Mammary epithelial cell (primary cell): ENCODE data around the gene NHLRC3.

Source experiments
- CTCF ChIP-seq, 2 donors: IDR thresholded peaks in 1 of 2; conservative IDR thresholded peaks in 1 of 2; 2 replicates each; pipeline ENCODE4 v1.5.1; 2011 to 2012; ENCODE audit warnings: inconsistent platforms in 2 of 2, low read length in 2 of 2, mild to moderate bottlenecking in 2 of 2, control low read depth in 1 of 2, low read depth in 1 of 2; ENCODE audit not compliant: insufficient read depth in 1 of 2; ENCODE audit errors: extremely low read depth in 1 of 2
- EZH2 ChIP-seq: IDR thresholded peaks from 2 replicates; pipeline ENCODE4 v1.6.1; 2012; ENCODE audit warnings: low read length, inconsistent platforms, borderline replicate concordance

DNA sequence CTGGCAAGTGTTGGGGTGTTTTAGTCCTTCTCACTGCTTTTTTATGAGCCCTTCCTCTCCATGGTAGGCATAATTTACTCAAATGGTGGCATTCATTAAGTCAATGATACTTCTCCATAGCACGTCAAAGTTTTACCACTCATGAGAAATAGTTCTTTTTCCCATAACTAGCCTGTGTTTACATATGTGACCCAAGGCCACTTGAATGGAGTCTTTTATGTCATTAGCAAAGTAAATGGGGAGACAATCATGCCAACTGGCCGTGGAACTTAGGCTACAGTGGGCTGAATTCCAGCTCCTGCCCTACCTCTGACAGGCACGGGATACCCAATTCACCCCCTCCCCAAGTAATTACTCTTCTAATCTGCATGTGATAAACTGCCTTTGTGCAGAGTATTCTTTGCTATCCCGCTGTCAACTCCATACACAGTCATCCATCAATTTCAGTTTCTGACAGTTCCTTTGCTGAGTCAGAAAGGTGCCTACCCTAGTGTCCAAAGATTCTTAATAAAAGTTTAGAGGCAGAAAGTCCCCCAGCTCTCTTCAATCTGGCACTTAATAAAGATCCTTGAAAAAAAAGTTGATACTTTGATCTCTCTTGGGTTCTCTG lies 17.3 kb upstream of the NHLRC3 start:
- TF ChIP-seq CTCF (conservative IDR thresholded peaks at IDR 0.05 in 1 of 2, IDR thresholded peaks at IDR 0.05 in 1 of 2; ENCODE audit: extremely low read depth in 1 of 2, insufficient read depth in 1 of 2, low read depth in 1 of 2, low read length in 2 of 2) (no peak), EZH2 (no peak)
